Esophagus squamous epithelium (tissue), 5 donors: ENCODE results near the gene TMC1. TPM values are rescaled to one million over a fixed set of nuclear protein-coding genes. Genes with fewer than 3 reads are reported as not detected.

Source experiments
- DNase-seq: peaks from one replicate; lab custom pipeline; 2025; lab: John Stamatoyannopoulos, UW
- H3K27ac ChIP-seq, 4 donors: fragments of 200-600 bp; sonication (generic); one replicate each; pipeline ENCODE4 v1.5.1; 2016 to 2019; ENCODE audit warnings: mild to moderate bottlenecking in 1 of 4
- H3K27me3 ChIP-seq, 4 donors: fragments of 200-600 bp; sonication (generic); 1 replicate in 3 of 4; 2 replicates in 1 of 4; pipeline versions ENCODE4 v1.5.1 to v1.6.0; 2017 to 2021; ENCODE audit warnings: antibody characterized with exemption in 1 of 4
- H3K36me3 ChIP-seq, 3 donors: fragments of 200-600 bp; sonication (generic); one replicate each; pipeline ENCODE4 v1.5.1; 2016 to 2019
- H3K4me1 ChIP-seq, 3 donors: fragments of 200-600 bp; sonication (generic); one replicate each; pipeline ENCODE4 v1.5.1; 2017 to 2019
- H3K4me3 ChIP-seq, 4 donors: fragments of 200-600 bp; sonication (generic); 1 replicate in 3 of 4; 2 replicates in 1 of 4; pipeline ENCODE4 v1.5.1; 2016 to 2019; ENCODE audit warnings: mild to moderate bottlenecking in 2 of 4, moderate library complexity in 1 of 4
- H3K9me3 ChIP-seq, 3 donors: fragments of 200-600 bp; sonication (generic); one replicate each; pipeline ENCODE4 v1.5.1; 2016 to 2019
- POLR2A ChIP-seq, 4 donors: fragments of 450-650 bp; IDR thresholded peaks; one replicate each; pipeline ENCODE4 v1.6.1; 2017; ENCODE audit warnings: antibody characterized with exemption in 4 of 4, mild to moderate bottlenecking in 4 of 4, moderate library complexity in 3 of 4
- WGBS, 2 donors: methylation state at CpG; one replicate each; pipeline ENCODE4 v1.1.5; 2018; 5-methylcytosine and 5-hydroxymethylcytosine counted together
- intact Hi-C: fragments of 100-400 bp; cut with DNase I; formaldehyde crosslinking; loops from one replicate; pipeline ENCODE4 v1.15.0; 2022
- total RNA-seq, 4 donors: library from RNA; depleted of rRNA; stranded (reverse); fragments of >200 nt; gene quantifications; one replicate each; pipeline ENCODE4 v1.1.0, GENCODE V29; 2016
- TF ChIP-seq, protein P1 (sequence below), 6 experiments: fragments of 450-650 bp in 4 of 6; fragments of 200-600 bp in 2 of 6; sonication (generic) in 2 of 6; IDR thresholded peaks; one replicate each; pipeline ENCODE4 v1.5.1; 2016 to 2019; ENCODE audit warnings: antibody characterized with exemption in 6 of 6, mild to moderate bottlenecking in 4 of 6, moderate library complexity in 4 of 6
- donor health status: DM: yes; HTN: yes; CAD: no.

The TMC1 gene
- total RNA-seq, 4 donors from 2014 or later, result 1.1 to 3.1 (median 1.5) TPM; not detected in 1

DNA sequence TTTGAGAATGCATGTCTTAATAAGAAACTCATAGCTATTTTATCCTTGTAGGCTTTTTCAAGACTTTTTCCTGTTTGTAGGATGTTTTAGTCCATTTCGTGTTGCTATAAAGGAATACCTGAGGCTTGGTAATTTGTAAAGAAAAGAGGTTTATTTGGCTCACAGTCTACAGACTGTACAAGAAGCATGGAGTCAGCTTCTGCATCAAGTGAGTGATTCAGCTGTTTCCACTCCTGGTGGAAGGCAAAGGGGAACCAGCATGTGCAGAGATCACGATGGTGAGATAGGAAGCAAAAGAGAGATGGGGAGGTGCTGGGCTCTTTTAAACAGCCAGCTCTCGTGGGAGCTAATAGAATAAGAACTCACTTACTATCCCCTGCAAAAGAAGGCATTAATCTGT lies 254.2 kb downstream of the TMC1 start:
- Histone ChIP-seq H3K4me1 (no peaks in the 10 kb centered on the region), H3K27me3 (no peaks in the 10 kb centered on the region), H3K9me3 (no peaks in the 10 kb centered on the region), H3K36me3 (no peaks in the 10 kb centered on the region), H3K27ac (no peak overlapping the region), H3K4me3 (no peak overlapping the region)
- TF ChIP-seq, protein P1, sequence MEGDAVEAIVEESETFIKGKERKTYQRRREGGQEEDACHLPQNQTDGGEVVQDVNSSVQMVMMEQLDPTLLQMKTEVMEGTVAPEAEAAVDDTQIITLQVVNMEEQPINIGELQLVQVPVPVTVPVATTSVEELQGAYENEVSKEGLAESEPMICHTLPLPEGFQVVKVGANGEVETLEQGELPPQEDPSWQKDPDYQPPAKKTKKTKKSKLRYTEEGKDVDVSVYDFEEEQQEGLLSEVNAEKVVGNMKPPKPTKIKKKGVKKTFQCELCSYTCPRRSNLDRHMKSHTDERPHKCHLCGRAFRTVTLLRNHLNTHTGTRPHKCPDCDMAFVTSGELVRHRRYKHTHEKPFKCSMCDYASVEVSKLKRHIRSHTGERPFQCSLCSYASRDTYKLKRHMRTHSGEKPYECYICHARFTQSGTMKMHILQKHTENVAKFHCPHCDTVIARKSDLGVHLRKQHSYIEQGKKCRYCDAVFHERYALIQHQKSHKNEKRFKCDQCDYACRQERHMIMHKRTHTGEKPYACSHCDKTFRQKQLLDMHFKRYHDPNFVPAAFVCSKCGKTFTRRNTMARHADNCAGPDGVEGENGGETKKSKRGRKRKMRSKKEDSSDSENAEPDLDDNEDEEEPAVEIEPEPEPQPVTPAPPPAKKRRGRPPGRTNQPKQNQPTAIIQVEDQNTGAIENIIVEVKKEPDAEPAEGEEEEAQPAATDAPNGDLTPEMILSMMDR (IDR thresholded peaks at IDR 0.05), result no peak
- TF ChIP-seq POLR2A (IDR thresholded peaks at IDR 0.05), result no peak
- intact Hi-C loops, result no loop called here
- DNase-seq, result no peak
- 45 to 63% methylated on average over 3 of the region's 3 CpGs for WGBS, 2 donors

DNA sequence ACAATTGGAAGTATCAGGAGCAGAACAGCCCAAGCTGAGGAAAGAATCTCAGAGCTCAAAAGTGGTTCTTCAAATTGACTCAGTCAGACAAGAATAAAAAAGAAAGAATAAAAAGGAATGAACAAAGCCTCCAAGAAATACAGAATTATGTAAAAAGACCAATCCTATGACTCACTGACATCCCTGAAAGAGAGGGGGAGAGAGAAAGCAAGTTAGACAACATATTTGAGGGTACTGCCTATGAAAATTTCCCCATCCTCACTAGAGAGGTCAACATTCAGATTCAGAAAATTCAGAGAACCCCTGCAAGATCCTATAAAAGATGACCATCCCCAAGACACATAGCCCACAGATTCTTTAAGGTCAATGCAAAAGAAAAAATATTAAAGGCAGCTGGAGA lies 258.2 kb downstream of the TMC1 start:
- DNase-seq, result no peak
- intact Hi-C loops, result no loop called here
- Histone ChIP-seq H3K4me1 (no peaks in the 10 kb centered on the region), H3K4me3 (no peak overlapping the region), H3K27ac (no peak overlapping the region), H3K9me3 (no peaks in the 10 kb centered on the region), H3K36me3 (no peaks in the 10 kb centered on the region), H3K27me3 (no peaks in the 10 kb centered on the region)
- TF ChIP-seq, protein P1 (IDR thresholded peaks at IDR 0.05), result no peak
- TF ChIP-seq POLR2A (IDR thresholded peaks at IDR 0.05), result no peak

DNA sequence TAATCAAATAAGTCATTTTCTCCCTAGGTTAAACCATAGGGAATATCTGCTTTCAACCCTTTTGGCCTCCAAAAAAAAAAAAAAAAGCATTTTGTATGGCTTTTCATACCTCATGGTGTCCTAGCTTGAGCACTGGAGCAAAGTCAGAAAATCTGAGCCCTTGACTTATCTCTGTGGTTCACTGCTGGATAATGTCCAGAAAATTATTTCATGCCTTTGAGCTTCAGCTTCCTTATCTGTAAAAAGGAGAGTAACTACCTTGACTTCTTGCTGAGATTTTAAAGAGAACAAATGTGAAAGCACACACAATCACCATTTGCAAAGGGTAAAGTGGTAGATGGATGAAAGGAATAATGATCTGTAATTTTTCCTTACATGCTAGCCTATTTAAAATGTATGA lies 265.5 kb downstream of the TMC1 start:
- intact Hi-C loops, result no loop called here
- Histone ChIP-seq H3K36me3 (no peaks in the 10 kb centered on the region), H3K27me3 (no peaks in the 10 kb centered on the region), H3K9me3 (no peaks in the 10 kb centered on the region), H3K4me1 (no peaks in the 10 kb centered on the region), H3K27ac (no peak overlapping the region), H3K4me3 (no peak overlapping the region)
- no peak for DNase-seq
- TF ChIP-seq POLR2A (IDR thresholded peaks at IDR 0.05), result no peak
- TF ChIP-seq, protein P1 (IDR thresholded peaks at IDR 0.05), result no peak

DNA sequence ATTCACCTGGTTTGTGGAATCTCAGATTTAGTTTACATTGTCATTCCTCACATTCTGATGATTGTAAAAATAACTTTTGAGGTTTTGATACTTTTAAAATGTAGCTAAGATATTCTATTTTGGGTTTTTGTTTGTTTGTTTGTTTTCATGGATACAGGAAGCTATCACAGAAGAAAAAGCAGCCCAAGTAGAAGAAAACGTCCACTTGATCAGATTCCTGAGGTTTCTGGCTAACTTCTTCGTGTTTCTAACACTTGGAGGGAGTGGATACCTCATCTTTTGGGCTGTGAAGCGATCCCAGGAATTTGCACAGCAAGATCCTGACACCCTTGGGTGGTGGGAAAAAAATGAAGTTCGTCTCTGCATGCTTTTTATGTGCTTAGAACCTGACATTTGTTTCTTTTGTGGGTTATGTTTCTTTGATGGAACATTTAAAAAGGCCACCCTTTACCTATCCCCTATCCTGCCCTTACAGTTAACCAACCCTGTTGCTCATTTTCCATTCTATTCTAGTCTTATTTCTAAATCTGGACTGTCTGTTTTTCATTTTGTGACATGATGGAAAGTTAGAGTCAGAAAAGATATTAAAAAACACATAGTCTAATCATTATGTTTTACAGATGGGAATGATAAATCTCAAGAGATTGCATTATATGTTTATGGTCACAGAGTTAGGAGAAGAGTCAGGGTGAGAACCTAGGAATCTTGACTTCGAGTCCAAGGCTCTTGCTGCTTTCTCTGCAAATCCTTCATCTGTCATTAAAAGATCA lies 267.7 kb downstream of the TMC1 start:
- intact Hi-C loops, result no loop called here
- no peak for DNase-seq

DNA sequence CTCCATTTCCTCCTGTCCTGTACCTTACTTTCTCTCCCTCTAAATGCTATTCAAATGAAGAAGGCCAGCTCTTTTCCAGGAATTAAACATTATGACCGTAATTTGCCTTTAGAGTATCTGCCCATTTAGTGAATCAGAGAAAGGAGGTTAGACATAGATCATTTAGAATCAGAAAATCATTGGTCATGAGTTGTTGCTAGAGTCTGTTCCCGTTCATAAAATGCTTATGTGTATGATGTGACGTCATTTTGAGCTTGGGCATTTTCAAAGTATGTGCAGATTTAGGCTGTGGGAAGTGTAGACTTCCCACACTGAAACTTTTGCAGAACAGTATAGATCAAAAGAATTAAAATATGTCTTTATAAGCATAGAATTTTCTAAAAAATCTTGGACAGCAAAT lies 268.5 kb downstream of the TMC1 start:
- 66 to 67% methylated on average over 3 of the region's 3 CpGs for WGBS, 2 donors
- intact Hi-C loops, result no loop called here
- Histone ChIP-seq H3K4me3 (no peak overlapping the region), H3K36me3 (no peaks in the 10 kb centered on the region), H3K27me3 (no peaks in the 10 kb centered on the region), H3K27ac (no peak overlapping the region), H3K9me3 (no peaks in the 10 kb centered on the region), H3K4me1 (no peaks in the 10 kb centered on the region)
- TF ChIP-seq, protein P1 (IDR thresholded peaks at IDR 0.05), result no peak
- no peak for TF ChIP-seq POLR2A (IDR thresholded peaks at IDR 0.05)
- no peak for DNase-seq

More for the DNA sequence above, 267.7 kb downstream of the TMC1 start:
- Histone ChIP-seq H3K4me1 (no peaks in the 10 kb centered on the region), H3K27me3 (no peaks in the 10 kb centered on the region), H3K36me3 (no peaks in the 10 kb centered on the region), H3K27ac (no peak overlapping the region), H3K4me3 (no peak overlapping the region), H3K9me3 (no peaks in the 10 kb centered on the region)
- TF ChIP-seq, protein P1 (IDR thresholded peaks at IDR 0.05), result no peak
- no peak for TF ChIP-seq POLR2A (IDR thresholded peaks at IDR 0.05)
- 35 to 45% methylated on average over 5 of the region's 5 CpGs for WGBS, 2 donors
